Activated CD4-positive, alpha-beta T cell treated with anti-CD3 and anti-CD28 coated beads, Interleukin-2, amount 50 U/mL, for 1 hour (primary cell): ENCODE data around the gene TNXB.
A peak's percentile ranks its signal among the peaks of the same experiment; 100 is the strongest.
"Not testable (repeated sequence)": the region's sequence is repeated elsewhere in the genome, so short reads cannot be mapped to it uniquely, and the experiment has no call there.

ENCODE experiments used
- DNase-seq: peaks from one replicate; pipeline ENCODE4 v3.0.0-alpha.2; 2020

The TNXB gene

GRCh38 chr6:32109765-32110160 lies 625 bp upstream of the TNXB start:
- no peak for DNase-seq

DNA sequence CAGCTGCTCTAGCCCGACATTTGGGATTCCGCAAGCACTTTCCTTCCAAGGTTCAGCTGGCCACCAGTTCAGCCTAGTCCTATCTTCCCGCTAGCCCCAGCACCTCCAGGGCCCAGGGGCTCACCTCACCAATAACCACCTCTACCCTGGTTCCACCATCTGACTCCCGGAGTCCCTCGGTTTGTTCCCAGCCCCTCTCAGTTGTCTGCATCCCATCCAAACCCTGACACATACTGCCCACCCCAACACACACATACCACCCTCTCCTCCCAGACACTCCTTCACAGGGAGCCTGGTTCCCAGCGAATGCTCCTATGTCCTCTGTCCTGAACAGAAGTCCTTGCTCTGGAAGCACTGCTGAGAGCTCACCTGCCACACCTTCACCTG lies 418 bp downstream of the TNXB start:
- no peak for DNase-seq

GRCh38 chr6:32108094-32108627 lies 977 bp downstream of the TNXB start:
- DNase-seq, result no peak

DNA sequence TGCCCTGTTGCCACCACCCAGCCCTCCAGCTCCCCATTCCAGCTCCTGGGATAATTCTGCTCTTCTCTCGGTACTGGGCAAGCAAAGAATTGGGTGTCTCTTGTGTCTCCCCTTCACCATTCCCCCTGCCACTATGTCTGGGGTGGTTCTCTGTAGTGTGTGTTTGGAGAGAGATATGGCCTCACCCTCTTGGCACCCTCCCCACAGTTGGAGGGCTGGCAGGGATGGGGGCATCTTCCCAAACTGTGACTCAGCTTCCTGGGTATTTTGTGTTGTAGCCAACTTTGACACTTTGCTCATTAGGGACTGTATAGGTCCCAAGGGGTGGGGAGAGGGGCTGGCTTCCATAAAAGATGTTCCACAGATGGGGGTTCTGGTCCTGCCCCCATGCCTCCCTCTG lies 1.7 kb downstream of the TNXB start:
- no peak for DNase-seq

- no peak for DNase-seq
Measured at GRCh38 chr6:32105433-32105832, 3.7 kb downstream of the TNXB start.

DNA sequence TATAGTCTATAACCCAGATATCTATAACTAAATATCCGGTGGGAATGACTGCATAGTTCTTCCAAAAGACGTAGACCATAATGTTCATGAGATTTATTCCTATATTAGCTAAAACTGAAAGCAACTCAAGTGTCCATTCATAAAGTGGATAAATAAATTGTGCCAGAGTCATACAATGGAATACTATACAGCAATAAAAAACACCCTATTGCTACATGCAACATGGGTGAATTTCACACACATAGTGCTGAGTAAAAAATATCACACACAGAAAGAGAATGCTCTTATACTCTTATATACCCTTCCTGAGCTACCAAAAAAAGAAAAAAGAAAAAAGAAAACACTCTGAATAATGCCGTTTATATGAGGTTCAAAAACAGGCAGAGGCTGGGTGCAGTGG lies 6.9 kb downstream of the TNXB start:
- no peak for DNase-seq

GRCh38 chr6:32100251-32100650 lies 8.9 kb downstream of the TNXB start:
- DNase-seq, result not testable (repeated sequence)

DNA sequence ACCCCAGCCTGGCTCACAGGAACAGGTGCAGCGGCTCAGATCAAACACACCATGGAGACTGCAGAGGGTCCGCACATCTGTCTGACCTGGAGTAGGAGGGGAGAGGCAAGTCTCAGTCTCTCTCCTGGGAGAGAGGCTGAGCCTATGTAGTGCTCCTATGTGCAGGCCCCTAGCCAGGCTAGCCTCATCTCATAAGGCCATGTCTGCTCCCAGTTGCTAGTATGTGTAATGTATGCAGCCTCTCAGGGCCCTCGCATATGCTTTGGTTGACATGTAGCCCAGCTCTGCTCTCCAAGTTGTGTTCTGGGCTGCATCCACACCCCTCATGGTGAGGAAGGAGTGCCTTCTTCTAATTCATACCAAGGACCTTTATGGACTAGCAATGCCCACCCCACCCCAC lies 11.8 kb downstream of the TNXB start:
- DNase-seq, result no peak

- no peak for DNase-seq
Measured at GRCh38 chr6:32096394-32097258, 12.5 kb downstream of the TNXB start.

- DNase-seq, result no peak
Measured at GRCh38 chr6:32096087-32096393, 13.1 kb downstream of the TNXB start.

DNA sequence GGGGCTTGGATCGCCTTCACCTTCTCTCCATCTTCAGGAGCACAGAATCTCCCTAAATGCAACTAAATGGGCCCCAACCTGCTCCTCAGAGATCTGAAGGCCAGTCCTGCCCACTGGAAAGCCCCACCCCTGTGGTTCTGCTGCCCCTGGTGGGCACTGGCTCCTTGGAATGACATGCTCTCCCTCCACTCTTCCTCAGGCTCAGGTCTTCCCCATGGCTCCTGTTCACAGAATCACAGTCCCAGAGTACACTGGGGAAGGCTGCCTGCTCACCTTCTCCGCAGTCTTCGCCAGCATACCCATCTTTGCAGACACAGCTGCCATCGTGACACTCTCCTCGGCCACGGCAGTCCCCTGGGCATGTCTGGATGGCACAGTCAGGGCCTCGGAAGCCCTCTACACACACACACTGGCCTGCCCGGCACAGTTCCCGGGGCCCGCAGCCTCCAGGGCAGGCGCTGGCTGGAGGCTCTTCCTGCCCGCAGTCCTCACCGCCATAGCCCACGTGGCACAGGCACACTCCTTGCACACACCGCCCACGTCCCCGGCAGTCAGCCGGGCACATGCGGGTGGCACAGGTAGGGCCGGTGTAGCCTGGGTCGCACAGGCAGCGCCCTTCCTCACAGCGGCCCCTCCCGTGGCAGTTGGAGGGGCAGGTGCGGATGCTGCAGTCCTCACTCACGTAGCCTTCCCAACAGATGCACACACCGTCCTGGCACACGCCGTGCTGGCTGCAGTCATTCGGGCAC lies 13.6 kb downstream of the TNXB start:
- DNase-seq, result no peak

DNA sequence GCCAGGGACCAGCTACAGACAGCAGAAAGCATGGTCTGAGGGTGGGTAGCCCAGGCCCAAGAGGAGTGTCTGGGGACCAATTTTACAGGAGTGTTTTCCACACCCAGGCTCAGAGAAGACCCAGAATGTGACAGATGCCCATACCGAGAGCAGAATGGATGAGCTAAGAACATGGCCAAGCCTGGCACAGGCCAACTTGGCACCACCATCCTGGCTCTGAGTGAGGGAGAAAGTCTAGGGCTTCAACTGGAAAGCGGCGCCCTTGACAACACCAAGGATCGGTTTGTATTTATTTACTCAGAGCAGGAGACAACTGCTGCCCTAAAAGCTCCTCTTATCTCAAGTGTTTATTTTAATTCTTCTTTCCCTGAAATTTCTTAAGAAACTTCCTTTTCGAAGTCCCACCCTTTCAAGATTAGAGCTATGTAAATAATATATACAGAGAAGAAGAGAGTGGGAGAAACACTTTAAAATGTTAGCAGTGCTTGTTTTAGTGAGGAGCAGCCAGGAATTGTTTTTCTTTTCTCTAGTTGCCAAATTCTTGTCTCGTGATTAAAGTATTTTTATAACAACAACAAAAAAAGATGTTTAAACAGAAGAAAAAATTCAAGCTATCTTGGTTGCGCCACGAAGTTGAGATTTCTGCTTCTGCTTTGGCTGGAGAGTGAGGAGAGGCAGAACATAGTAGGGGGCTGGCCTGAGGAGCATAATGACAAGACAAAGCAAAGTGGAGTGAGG lies 16.2 kb downstream of the TNXB start:
- DNase-seq, result no peak

GRCh38 chr6:32089082-32089828 lies 19.9 kb downstream of the TNXB start:
- no peak for DNase-seq

DNA sequence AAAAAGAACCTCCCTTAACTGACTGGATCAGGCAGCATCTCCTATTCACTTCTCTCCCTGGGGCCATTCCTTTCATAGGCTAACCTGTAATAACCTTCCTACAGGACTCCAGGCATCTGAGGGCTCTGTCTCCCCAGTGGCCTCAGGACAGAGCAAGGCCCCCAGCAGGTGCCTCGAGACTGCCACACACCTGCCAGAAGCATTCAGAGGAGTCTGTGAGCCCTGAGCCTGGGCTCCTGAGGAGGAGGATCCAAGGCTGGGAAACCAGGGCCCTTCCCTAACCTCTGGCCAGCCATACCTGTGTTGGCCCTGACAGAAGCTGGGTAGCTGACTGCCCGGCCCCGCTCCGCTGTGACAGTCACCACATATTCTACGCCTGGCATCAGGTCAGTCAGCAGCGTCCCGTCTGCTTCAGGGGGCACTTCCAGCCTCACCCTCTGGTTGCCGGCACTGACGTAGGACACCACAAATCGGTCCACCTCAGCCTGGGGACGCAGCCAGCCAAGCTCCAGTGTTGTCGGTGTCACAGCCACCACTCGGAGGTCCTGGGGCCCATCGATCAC lies 20.6 kb downstream of the TNXB start:
- no peak for DNase-seq

DNA sequence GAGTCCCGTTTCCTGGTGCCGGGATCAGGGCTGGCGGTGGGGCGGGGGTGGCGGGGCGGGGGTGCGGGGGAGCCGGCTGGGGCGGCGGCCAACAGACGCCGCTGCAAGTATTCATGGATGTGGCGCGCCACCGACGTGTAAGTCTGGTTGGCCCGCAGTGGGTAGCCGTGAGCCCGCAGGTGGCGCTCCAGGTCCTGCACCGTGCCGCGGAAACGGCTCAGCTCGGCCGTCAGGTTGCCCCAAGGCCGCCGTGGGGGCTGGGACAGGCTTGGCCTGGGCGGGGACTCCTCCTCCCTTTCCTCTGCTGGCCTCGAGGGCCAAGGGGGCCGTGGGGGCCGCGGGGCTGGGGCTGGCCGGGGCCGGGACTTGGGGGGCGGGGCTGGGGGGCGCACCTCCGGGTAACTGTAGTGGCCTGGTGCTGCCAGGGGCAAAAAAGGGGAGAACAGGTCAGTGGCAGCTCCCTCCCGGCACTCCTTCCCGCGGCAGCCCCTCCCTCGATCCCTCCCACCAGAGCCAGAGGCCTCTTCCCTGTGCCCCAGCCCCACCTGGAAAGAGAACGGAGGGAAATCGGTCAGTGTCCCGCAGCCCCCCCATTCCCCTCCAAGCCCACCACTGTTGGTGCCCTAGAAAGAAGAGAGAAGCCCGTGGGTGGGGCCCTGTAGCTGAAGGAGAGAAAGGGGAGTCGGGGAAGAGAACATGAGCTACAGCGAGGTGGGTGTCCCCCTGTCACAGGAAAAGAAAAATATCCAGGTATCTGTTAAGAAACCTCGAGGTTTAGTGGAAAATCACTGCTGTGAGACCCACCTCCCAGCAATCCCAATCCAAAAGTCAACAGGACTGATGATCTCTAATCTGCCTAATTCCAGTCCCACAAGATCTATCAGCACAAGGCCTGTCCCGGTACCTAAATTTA lies 21.3 kb downstream of the TNXB start:
- DNase-seq, result peak; percentile 68

GRCh38 chr6:32086661-32087573 lies 22.2 kb downstream of the TNXB start:
- DNase-seq, result no peak

DNA sequence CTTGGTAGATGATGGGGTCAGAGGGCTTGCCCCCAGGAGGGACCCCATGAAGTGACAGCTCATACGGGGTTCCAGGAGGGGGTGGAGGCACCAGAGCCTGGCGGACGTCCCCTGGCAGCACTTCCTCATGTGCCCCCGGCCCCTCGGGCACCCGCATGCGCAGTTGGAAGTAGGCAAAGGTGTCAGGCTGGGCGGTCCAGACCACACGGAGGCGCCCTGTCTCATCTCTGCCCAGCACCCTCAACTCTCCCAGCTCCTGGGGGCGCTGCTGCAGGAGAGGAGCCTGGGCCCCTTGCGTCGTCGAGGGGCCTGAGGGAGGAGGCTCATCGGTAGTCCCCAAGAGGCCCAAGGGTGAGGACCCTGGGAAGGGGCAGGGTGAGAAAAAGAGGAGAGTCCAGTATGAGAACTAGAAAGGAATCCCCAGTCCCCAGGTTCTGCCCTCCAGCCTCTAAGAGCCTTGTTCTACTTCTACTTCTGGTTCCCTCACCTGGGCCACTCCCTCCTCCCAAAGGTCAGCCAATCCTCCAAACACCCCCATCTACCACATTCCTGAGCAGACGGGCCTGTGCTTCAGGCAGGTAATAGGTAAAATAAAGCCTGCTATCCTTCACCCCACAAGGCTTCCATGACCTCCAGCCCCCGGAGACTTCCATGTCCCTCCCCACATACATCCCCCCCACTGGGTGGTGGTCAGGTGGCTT lies 23.2 kb downstream of the TNXB start:
- no peak for DNase-seq

- no peak for DNase-seq
Measured at GRCh38 chr6:32084780-32085179, 24.4 kb downstream of the TNXB start.
